Dermis microvascular lymphatic vessel endothelial cell (primary cell): ENCODE data around the gene PRM3. TPM values are rescaled to one million over a fixed set of nuclear protein-coding genes. Genes with fewer than 3 reads are reported as not detected.

ENCODE experiments used
- DNase-seq, 2 donors: peaks; one replicate each; pipeline versions ENCODE4 v3.0.0 to v3.0.0-alpha.2; 2010; ENCODE audit warnings: low read depth in 2 of 2
- total RNA-seq: library from RNA; depleted of rRNA; stranded (reverse); fragments of >200 nt; gene quantifications from 2 replicates; pipeline ENCODE4 v1.2.1, GENCODE V29; 2014

Gene PRM3
- total RNA-seq, 1 donor from 2014 or later: not detected

DNA sequence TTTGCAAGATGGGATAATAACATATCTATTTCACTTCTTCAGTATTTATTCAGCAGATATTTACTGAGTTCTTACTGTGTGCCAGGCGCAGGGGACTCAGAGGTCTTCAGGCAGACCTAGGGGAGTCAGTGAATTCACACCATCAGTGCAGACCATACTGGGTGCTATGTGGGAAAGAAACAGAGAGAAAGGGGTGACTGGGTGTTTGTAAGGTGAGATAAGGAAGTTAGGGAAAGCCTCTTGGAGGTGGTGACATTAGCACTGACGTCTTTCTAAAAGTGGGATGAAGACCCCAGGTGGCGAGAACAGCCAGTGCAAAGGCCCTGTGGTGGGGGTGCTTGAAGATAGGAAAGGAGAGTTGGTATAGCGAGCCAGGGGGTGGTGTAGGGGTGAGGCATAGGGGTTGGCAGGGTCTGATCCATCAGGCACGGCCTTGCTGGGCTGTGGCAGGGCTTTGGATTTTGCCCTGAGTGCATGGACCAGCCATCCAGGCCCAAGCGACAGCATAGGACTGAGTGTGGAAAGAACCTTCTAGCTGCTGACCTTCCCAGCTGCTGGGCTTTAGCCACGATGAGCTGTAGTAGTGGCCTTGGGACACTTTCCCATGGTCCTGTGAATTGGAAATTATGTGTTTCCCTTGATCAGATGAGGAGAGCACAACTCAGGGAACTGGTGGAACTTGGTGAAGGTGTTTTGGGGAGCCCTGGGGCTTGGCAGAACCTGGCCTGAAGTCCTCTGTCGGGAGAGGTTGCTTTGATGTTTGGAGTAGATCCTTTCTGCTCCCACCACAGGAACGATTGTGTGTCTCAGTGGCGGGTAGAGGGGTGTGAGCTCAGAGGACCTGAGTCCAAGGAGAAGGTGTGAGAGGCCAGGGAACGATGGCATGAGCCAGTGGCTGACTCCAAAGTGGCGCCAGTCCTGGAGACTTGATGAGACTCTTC lies 13.5 kb downstream of the PRM3 start:
- no peak for DNase-seq

DNA sequence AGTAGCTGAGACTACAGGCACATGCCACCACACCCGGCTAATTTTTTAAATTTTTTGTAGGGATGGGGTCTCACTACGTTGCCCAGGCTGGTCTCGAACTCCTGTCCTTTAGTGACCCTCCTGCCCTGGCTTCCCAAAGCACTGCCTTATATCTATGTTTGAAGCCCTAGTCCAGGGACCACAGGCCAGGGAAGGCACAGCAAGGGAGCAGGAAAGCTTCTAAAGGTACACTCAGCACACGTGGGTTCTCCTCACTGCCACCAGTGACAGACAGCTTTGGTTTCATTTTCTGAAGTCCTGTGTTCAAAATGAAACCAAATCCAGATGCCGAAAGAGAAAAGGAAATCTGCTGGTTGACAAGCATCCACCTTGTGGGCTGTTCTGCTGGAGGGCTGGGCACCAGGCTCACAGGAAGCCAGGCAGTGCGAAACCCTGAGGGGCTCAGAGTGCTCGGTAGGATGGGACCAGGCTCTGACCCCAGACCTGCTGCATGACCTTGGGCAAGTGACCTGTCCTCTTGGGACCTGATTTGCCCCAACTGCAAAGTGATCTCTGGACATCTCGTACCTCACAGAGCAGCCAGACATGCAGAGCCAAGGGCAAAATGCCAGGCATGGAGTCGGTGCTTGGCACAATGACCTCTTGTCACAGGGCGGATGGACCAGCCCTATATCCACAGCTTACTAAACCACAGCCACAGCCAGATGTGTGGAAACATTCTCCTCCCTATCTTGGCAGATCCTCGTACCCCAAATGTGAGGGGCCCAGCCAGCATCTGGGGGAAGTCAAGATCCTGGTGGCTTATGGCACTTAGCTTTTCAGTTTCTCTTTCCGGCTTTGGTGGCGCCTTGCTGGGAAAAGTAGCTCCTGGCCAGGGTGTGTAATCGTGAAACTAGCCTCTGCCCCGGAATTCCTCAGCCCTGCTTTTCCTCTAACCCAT lies 14.6 kb downstream of the PRM3 start:
- no peak for DNase-seq

DNA sequence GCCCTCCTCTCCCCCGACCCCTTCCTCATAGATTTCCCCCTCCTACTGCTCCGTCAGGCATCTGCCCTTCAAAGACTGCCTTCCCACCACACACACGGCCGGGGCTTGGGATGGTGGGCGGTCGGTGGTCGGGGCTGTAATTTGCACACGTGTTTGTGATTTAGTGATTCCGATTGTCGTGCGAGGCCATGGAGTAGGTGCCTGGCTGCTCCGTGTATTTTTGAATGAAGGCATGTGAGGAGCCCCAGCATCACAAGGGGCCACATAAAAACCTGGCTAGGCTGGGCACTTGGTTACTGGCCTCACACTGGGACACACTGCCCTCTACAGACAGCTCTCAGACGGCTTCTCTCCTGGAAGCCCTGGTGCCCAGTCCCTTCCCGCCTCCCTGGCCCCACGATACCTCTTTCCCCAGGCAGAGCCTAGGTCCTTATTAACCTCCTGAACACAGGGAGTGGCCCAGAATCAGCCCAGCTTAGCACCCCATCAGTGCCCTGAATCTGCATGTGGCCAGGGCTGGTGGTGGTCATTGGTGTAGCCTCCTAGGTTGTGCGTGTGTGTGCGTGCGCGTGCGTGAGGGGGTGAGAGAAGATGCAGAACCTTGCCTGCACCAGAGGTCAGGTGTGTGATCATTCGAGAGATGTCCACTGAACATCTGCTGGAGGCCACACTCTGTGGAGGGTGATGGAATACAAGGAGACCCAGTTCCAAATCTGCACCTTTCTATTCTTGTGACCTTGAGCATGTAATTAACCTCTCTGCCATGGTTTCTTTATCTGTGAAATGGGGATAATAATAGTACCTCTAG lies 16.1 kb downstream of the PRM3 start:
- peak; percentile 56 to 81 for DNase-seq

DNA sequence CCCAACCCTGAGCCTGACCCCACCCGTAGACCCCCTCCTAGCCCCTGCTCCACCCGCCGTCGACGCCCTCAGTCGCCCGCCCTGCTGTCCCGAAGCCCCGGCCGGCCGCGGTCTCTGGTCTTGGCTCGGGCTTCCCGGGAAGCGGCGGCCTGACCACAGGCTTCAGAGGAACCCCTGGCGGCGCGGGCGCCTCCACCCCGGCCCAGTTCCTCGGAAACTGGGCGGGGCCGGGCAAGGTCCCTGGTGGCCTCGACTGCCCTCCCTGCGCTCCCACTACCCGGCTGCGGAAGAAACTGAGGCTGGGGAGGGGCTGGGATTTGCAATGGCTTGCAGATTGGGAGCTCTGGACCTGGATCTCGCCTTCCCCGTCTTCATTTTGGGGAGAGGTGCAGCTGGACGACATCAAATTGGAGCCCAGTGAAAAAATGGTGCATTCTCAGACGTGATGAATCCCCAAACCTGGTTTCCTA lies 16.7 kb downstream of the PRM3 start:
- peak in 1 of 2 donors; percentile 31 for DNase-seq

DNA sequence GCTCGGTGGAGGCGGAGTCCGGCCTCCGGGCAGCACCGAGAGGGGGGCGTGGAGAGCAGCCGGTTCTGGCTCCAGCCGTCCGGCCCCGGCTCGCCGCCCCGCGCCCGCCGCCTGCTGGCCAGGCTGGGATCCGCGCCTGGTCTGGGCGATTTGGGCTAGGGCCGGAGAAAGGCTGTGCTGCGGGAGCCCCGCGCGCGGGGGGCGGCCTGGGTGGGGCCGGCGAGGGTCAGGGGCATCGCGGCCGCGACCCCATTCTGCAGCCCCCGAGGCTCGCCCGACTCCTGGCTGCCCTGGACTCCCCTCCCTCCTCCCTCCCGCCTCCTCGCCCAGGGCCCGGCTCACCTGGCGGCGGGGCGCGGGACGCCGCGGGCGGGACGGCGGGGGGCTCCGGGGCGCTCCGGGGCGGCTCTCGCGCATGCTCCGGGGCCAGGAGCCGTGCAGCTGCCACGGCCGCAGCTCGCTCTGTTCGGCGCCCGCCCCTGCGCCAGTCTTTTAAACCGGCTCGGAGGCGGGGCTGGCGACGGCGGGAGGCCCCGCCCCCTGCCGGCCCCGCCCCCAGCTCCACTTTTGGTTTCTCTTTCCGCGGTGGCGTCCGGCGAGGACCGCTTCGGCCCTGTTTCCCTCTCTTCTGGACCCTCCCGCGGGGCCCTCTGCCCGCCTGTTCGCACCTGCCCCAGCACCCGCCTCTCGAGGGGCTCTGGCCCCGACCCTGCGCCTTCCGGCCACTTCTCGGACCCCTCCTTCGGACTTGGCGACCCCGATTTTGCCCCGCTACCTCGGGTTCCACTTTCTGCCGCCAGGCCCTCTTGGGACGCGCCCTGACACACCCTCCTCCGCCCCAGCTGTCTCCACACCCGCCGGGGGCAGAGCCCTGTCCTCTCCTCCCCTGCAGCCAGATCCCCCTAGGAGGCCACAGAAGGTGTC lies 17.4 kb downstream of the PRM3 start, which contains the start of gene SOCS1:
SOCS1 (minus strand) TSS at position 468 of the 924 bp plus-strand sequence. CDS start 726 bp downstream, outside the sequence.
- peak; percentile 40 to 81 for DNase-seq

DNA sequence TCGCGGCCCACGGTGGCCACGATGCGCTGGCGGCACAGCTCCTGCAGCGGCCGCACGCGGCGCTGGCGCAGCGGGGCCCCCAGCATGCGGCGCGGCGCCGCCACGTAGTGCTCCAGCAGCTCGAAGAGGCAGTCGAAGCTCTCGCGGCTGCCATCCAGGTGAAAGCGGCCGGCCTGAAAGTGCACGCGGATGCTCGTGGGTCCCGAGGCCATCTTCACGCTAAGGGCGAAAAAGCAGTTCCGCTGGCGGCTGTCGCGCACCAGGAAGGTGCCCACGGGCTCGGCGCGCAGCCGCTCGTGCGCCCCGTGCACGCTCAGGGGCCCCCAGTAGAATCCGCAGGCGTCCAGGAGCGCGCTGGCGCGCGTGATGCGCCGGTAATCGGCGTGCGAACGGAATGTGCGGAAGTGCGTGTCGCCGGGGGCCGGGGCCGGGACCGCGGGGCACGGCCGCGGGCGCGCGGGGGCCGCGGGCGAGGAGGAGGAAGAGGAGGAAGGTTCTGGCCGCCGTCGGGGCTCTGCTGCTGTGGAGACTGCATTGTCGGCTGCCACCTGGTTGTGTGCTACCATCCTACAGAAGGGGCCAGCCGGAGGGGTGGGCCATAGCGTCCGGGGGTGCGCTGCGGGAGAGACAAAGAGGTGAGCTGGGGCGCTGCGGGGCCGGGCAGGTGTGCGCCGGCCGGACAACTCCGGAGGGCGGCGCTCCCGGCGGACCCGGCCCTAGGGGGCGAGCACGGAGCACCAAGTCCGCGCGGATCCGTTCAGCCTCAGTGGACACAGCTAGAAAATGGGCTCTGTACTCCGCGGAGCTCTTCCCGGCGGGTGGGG lies 18.3 kb downstream of the PRM3 start:
- DNase-seq: peak in 1 of 2 donors; percentile 73

DNA sequence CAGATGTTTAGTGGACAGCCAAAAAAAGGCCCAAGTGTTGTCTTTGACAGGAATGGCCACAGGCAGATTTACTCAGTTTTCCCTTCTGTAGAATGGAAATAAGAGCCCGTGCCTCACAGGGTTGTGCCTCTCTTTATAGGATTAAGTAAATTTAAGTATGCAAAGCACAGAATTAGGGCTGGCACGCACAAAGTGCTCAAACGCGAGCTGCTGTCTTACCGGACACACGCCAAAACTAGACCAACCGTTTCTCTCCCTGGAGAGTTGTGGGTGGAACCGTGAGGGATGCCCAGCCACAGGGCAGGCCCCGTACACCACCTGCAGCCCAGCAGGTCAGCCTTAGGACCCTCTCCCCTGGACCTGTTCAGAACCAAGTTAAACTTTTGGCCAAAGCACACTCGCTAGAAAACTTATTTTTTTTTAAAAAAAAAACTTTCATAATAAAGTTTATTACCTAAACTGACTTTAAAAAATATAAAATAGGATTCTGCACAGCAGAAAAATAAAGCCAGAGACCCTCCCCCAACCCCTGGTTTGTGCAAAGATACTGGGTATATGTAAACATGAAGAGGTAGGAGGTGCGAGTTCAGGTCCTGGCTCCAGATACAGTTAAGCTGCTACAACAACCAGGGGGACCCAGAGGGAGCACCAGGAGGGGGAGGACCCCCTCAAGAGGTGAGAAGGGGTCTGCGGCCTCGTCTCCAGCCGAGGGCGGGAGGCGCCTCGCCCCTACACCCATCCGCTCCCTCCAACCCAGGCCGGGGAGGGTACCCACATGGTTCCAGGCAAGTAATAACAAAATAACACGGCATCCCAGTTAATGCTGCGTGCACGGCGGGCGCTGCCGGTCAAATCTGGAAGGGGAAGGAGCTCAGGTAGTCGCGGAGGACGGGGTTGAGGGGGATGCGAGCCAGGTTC lies 19.2 kb downstream of the PRM3 start:
- no peak for DNase-seq

DNA sequence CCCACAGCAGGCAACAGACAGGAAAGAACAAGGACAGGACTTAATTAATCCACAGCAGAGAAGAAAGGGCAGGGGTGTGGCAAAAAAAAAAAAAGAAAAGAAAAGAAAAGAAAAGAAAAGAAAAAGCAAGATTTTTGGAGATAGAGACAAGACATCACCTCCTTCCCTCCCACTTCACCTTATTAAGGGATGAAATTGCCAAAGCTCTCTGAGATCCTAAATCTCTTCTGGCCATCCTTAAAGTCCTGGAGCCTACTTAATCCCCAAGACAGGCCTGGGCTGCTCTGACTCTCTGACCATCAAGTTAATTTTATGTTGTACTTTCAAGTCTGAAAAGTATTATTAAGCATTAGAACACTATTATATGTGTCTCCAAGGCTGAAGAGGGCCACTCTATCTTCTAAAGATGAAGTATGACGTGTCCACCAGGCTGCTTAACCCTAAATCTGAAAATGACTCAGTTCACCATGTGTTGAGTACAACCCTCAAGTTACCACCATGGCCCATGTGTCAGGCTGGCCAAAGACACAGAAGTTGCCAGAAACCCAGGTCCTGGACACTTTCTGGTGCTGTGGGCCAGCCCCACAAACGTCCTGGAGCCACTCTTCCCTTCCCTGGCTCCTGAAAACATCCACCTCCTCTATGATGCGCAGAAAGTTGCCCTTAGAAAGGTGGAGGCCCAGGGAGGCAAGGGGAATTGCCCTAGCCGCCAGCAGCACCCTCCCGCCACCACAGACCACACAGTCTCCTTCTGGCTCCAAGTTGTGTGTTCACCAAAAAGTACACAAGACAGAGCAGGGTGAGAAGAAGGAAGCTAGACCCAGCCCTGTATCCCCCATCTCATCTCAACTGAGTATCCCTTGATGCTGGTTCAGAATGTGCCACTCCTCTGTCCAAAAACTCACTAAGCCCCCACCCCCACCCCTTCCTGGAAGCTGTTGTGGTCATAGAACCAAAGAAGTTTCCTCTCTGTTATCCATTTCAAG lies 20.1 kb downstream of the PRM3 start:
- DNase-seq: no peak

DNA sequence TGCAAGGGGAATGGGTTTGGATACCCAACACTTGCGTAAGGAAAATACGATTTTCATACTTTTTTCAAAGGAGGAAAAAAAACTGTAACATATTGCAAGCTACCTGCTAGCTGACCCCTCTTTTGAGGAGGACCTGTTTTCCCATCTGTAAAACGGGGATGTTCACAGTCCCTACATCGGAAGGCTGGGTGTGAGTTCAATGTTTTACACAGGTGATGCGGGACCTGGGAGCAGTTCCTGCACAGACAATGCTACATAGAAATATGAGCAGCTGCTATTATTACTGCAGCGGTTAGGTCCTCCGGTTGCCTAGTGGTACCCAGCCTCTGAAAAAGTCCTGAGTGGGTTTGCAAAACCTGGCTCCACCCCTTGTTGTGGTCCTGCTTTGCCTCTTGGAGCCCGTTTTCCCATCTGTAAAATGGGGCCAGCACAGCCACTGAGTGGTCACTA lies 20.9 kb downstream of the PRM3 start:
- no peak for DNase-seq

DNA sequence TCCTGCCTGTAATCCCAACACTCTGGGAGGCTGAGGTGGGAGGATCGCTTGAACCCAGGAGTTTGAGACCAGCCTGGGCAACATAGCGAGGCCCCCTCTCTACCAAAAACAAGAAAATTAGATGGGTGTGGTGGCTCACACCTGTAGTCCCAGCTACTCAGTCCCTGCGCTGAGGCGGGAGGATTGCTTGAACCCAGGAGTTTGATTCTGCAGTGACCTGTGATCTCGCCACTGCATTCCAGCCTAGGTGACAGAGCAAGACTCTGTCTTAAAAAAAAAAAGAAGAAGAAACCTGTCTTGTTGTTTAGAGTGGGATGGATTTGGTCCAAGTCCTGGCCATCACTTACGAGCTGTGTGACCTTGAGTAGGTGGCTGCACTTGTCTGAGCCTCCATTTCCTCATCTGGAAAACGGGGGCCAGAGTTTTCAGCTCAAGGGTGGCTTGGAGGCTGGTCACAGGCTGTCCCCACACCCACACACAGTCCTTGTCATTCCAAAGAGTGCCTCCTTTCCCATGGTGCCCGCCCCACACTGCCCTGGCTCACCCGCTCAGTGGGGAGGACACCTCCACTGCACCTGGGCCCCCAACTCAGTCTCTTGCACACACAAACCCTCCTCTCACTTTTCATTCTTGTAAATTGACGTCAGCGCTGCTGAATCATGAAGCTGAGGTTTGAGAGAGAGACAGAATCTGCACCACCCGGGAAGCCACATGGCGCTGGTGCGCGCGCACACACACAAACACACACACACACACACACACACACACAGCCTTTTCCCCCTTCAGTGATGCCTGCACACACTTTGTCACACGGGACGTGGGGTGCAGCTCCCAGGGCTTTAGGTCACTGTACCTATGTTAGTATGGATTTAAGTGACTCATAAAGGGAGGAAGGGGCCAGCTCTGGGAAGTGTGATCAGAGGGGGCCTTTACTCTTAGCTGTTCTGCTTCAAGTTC lies 21.6 kb downstream of the PRM3 start:
- no peak for DNase-seq

DNA sequence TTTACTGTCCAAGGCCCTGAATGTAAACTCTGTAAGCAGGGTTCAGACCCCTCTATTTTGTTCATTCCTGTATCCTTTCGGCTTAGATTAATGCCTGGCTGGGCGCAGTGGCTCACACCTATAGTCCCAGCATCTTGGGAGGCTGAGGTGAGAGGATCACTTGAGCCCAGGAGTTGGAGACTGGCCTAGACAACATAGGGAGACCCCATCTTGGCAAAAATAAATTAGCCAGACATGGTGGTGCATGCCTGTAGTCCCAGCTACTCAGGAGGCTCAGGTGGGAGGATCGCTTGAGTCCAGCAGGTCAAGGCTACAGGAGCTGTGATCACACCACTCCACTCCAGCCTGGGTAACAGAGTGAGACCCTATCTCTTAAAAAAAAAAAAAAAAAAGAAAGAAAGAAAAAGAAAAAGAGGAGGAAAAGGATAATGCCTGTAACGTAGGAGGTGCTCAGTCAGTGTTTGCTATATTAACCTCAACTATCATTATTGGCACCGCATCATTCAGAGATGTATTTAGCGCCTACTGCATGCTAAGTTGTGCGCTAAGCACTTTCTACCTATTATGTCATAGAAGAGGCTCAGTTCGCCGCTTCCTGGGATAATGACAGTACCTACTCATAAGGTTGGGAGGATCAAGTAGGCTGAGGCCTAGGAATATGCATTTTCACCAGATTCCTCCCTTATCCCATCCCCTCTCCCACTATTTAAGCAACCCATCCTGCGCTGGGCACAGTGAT lies 22.5 kb downstream of the PRM3 start:
- no peak for DNase-seq

DNA sequence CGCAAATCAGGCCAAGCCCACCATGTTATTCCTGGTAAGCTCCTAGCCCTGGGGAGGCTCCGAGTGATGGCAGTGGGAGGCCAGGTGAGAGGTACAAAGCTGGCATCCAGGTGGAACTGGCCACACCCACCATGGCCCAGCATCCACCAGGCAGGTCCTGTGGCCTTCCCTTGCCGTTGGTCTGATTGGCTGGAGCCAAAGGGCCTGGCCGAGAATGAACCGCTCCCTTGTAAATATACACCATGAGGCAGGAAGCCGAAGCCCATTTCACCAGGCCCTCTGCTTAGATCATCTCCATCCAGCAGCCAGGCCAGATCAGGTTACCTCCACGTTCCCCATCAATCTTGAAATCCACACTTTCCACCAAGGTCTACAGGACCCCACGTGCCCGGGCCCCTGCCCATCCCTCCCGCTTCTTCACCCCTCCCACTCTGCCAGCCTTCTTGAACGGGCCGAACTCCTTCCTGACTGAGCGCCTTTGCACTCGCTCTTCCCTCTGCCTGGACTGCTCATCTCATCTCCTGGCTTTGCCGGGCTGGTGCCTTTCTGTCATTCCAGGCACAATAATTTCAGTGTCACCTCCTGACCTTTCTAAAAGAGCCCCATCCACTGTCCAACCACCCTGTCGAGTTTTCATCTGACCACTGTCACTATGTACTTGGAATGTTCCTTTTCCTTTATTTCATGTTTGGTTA lies 23.2 kb downstream of the PRM3 start:
- DNase-seq: no peak

DNA sequence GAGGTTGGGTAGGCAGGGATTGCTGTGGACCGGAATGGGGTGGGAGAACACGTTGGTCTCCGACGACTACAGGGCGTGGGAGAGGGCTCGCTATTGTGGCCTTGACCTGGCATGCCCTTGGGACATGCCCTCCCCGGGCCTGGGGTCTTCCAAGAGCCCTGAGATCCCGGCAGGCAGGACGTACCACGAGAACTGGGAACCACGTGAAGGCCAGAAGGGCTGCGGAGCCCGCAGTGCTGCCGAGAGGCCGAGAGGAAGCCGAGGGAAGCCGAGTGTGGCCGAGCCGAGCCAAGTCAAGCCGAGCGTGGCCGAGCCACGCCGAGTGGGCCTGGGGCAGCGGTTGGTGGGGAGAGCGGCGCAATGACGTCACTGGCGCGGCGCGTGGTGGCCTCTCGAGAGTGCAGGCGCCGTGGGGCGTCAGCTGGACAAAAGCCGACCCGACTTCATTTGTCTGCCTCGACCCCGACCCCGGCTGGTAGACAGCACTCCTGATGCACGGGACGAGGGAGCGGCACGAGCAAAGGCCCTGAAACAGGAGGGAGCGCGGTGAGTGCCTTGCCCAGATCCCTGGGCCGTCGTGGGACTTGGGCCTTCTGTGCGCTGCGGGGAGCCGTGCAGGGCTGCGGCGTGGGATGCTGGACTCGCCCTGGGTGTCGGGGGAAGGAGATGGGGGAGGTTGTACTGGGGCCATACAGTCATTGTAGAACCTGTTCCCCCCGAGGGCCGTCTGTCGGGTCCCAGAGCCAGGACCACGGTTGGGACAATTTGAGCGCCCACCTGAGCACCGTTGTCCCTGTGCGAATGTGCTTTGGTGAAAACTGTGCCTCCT lies 24.0 kb downstream of the PRM3 start:
- no peak for DNase-seq
